ENCODE data around the gene SMAD5. TPM values are rescaled to one million over a fixed set of nuclear protein-coding genes. Genes with fewer than 3 reads are reported as not detected.

SMAD5 gene
- total RNA-seq, 2 donors from 2014 or later: 97.8 to 105 TPM

- Histone ChIP-seq H3K4me3 (ENCODE audit: low read length) (no peak overlapping the region), H3K27me3 (ENCODE audit: control insufficient read depth, insufficient read depth, low read length, poor library complexity, severe bottlenecking) (peaks cover 15% of the 10 kb centered on the region)
- no peak overlapping the region for H3K27ac Mint-ChIP-seq
Observed at GRCh38 chr5:136205061-136205702, 72.5 kb downstream of the SMAD5 start.

GRCh38 chr5:136205941-136206340, 73.3 kb downstream of the SMAD5 start:
- peaks cover 15% of the 10 kb centered on the region for H3K4me1 Mint-ChIP-seq
- Histone ChIP-seq H3K27me3 (ENCODE audit: control insufficient read depth, insufficient read depth, low read length, poor library complexity, severe bottlenecking) (peaks cover 7% of the 10 kb centered on the region), H3K9me3 (ENCODE audit: control insufficient read depth, low read length) (no peaks in the 10 kb centered on the region), H3K27ac (ENCODE audit: low read depth, low read length) (no peak overlapping the region), H3K4me1 (ENCODE audit: control insufficient read depth, insufficient read depth, low read length) (no peaks in the 10 kb centered on the region), H3K9ac (ENCODE audit: extremely low read depth, low read length, poor library complexity, severe bottlenecking) (no peak overlapping the region), H3K36me3 (ENCODE audit: control insufficient read depth, insufficient read depth, low read length) (no peaks in the 10 kb centered on the region), H3K4me3 (ENCODE audit: low read length) (no peak overlapping the region)
- WGBS, 2 experiments (ENCODE audit: insufficient coverage in 1 of 2, insufficient read length in 1 of 2): 92% methylated on average over 2 to 4 of the region's 4 CpGs
- TF ChIP-seq, protein P1, sequence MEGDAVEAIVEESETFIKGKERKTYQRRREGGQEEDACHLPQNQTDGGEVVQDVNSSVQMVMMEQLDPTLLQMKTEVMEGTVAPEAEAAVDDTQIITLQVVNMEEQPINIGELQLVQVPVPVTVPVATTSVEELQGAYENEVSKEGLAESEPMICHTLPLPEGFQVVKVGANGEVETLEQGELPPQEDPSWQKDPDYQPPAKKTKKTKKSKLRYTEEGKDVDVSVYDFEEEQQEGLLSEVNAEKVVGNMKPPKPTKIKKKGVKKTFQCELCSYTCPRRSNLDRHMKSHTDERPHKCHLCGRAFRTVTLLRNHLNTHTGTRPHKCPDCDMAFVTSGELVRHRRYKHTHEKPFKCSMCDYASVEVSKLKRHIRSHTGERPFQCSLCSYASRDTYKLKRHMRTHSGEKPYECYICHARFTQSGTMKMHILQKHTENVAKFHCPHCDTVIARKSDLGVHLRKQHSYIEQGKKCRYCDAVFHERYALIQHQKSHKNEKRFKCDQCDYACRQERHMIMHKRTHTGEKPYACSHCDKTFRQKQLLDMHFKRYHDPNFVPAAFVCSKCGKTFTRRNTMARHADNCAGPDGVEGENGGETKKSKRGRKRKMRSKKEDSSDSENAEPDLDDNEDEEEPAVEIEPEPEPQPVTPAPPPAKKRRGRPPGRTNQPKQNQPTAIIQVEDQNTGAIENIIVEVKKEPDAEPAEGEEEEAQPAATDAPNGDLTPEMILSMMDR (conservative IDR thresholded peaks at IDR 0.05): no peak
- peak; percentile 5 for DNase-seq
- H3K27me3 Mint-ChIP-seq (ENCODE audit: insufficient read depth): peaks cover 57% of the 10 kb centered on the region
- H3K9me3 Mint-ChIP-seq: no peaks in the 10 kb centered on the region
- H3K4me3 Mint-ChIP-seq: no peak overlapping the region
- H3K27ac Mint-ChIP-seq: no peak overlapping the region
- H3K36me3 Mint-ChIP-seq (ENCODE audit: low read depth): peaks cover 8% of the 10 kb centered on the region

More at GRCh38 chr5:136205061-136205702, 72.5 kb downstream of the SMAD5 start:
- peaks cover 59% of the 10 kb centered on the region for H3K27me3 Mint-ChIP-seq (ENCODE audit: insufficient read depth)
- no peak overlapping the region for H3K4me3 Mint-ChIP-seq
- Histone ChIP-seq H3K4me1 (ENCODE audit: control insufficient read depth, insufficient read depth, low read length) (no peaks in the 10 kb centered on the region), H3K36me3 (ENCODE audit: control insufficient read depth, insufficient read depth, low read length) (no peaks in the 10 kb centered on the region), H3K27ac (ENCODE audit: low read depth, low read length) (no peak overlapping the region), H3K9me3 (ENCODE audit: control insufficient read depth, low read length) (no peaks in the 10 kb centered on the region), H3K9ac (ENCODE audit: extremely low read depth, low read length, poor library complexity, severe bottlenecking) (no peak overlapping the region)
- DNase-seq: peak; percentile 3
- peaks cover 15% of the 10 kb centered on the region for H3K4me1 Mint-ChIP-seq
- TF ChIP-seq, protein P1 (conservative IDR thresholded peaks at IDR 0.05): no peak
- WGBS, 2 experiments (ENCODE audit: insufficient coverage in 1 of 2, insufficient read length in 1 of 2): 95% methylated on average over 6 to 8 of the region's 8 CpGs
- H3K9me3 Mint-ChIP-seq: no peaks in the 10 kb centered on the region
- H3K36me3 Mint-ChIP-seq (ENCODE audit: low read depth): peaks cover 8% of the 10 kb centered on the region

GRCh38 chr5:136206361-136206760, 73.7 kb downstream of the SMAD5 start:
- TF ChIP-seq, protein P1 (conservative IDR thresholded peaks at IDR 0.05): no peak
- peaks cover 15% of the 10 kb centered on the region for H3K4me1 Mint-ChIP-seq
- peak; percentile 11 for DNase-seq
- H3K27me3 ChIP-seq (ENCODE audit: control insufficient read depth, insufficient read depth, low read length, poor library complexity, severe bottlenecking): peaks cover 5% of the 10 kb centered on the region
- H3K27ac ChIP-seq (ENCODE audit: low read depth, low read length): no peak overlapping the region
- H3K4me3 Mint-ChIP-seq: no peak overlapping the region
- H3K27ac Mint-ChIP-seq: no peak overlapping the region
- no peaks in the 10 kb centered on the region for H3K9me3 Mint-ChIP-seq
- H3K36me3 ChIP-seq (ENCODE audit: control insufficient read depth, insufficient read depth, low read length): no peaks in the 10 kb centered on the region
- no peak overlapping the region for H3K4me3 ChIP-seq (ENCODE audit: low read length)
- no peak overlapping the region for H3K9ac ChIP-seq (ENCODE audit: extremely low read depth, low read length, poor library complexity, severe bottlenecking)
- WGBS, 2 experiments (ENCODE audit: insufficient coverage in 1 of 2, insufficient read length in 1 of 2): 75 to 81% methylated on average over 2 to 5 of the region's 5 CpGs
- H3K9me3 ChIP-seq (ENCODE audit: control insufficient read depth, low read length): no peaks in the 10 kb centered on the region
- H3K36me3 Mint-ChIP-seq (ENCODE audit: low read depth): peaks cover 8% of the 10 kb centered on the region
- peaks cover 56% of the 10 kb centered on the region for H3K27me3 Mint-ChIP-seq (ENCODE audit: insufficient read depth)
- H3K4me1 ChIP-seq (ENCODE audit: control insufficient read depth, insufficient read depth, low read length): no peaks in the 10 kb centered on the region

Measured in endodermal cell (in vitro differentiated cells).